NCI-H1436 treated with DMSO at 0.1 percent for 48 hours (cell line): ENCODE results near the gene PTPRN2.
"Not testable (repeated sequence)": the region's sequence is repeated elsewhere in the genome, so short reads cannot be mapped to it uniquely, and the experiment has no call there.

Experiments used
- DNase-seq: peaks from one replicate; lab custom pipeline; 2025; lab: John Stamatoyannopoulos, UW

The PTPRN2 gene

GRCh38 chr7:158443688-158444483 is 143.7 kb downstream of the PTPRN2 start:
- no peak for DNase-seq

- DNase-seq = no peak
Observed at GRCh38 chr7:158443014-158443687, 144.5 kb downstream of the PTPRN2 start.

DNA sequence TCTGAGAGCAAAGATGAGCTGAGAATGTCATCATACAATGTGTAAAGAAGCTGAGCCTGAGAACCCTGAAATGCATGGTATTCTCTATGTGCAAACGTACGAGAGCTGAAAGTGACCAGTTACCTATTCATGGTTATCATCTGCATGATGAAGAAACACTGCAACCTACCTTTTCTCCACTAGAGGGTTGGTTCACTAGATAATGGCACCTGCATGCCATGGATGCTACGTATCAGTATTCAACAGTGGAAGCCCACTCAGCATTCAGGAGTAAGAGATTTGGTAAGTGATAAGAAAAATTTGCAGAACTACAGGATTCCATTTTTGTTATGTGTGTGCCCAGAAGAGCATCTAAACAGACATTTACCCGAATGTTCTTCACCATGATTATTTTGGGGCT is 145.4 kb downstream of the PTPRN2 start:
- no peak for DNase-seq

GRCh38 chr7:158439035-158439434 is 148.6 kb downstream of the PTPRN2 start:
- no peak for DNase-seq

DNA sequence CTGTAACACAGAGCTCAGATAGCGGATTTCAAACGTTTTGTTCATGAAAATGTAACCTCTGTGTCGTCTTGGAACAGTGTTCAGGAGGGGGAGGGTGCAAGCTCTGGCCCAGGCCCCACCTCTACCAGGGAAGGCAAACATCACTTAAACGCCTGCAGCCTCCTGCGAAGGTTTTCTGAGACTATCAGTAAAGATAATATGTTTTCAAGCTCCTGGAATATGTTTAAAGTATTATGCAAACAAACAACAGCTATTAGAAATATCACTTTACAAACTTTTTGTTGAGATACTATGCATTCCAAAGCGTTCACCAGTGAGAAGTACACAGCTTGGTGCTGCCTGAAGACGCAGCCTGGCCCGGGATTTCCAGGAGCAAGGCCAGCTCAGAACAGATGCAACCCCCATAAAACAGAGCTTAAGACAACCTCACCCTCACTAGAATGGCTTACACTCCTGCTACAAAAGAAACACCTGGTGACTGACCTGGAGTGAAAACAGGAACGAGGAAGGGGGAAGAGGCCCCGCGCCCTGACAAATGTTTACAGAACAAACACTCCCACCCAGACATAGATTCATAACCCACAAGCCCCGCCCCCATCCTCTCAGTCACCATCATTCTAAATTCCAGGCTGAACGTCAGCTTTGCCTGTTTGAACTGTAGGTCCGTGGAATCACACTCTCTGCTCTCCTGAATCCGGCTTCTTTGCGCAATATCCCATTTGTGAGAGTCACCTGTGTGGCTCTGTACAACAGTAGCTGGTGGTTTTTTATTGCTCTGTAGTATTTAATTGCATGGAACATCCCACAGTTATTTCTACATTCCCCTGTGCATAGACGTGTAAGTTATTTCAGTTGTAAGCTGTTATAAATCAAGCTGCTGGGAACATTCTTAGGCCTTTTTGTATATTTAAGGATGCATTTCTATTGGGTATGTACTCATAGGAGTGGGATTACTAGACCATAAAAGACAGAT is 155.0 kb downstream of the PTPRN2 start:
- no peak for DNase-seq

GRCh38 chr7:158431941-158432347 is 155.7 kb downstream of the PTPRN2 start:
- no peak for DNase-seq

- no peak for DNase-seq
Observed at GRCh38 chr7:158431055-158431940, 156.3 kb downstream of the PTPRN2 start.

GRCh38 chr7:158430308-158431034 is 157.2 kb downstream of the PTPRN2 start:
- DNase-seq = no peak

GRCh38 chr7:158428837-158429753 is 158.5 kb downstream of the PTPRN2 start:
- DNase-seq = no peak

DNA sequence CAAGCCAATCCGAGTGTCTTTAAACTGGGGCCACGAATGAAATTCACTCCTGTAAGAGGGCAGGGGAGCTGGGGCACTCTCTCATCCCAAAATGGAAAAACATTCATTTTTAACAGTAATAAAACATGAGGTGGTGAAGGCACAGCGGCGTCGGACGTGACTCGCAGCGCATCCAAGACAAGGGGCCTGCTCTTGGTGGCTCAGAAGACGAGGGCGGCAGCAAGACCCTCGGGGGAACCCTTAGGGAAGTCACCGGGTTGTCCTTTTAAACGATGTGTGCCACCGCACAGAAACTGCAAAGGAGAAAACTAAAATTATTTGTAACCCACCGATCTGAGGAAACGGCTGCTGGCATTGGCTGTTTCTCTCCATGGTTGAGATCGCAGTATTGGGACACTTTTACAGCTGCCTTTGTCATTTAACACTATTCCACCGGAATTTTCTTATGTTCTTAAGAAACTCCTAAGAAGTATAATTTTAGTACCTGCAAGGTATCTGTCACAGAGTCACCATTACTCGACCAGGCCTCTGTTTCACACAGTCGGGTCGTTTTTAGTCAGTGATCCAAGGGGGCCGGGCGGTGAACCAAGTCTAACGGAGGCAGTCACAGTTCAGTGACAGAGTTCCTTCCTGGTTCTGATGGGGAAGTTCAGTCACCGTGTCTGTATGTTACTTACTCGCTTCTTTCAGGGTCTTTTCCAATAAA is 159.3 kb downstream of the PTPRN2 start:
- no peak for DNase-seq

DNA sequence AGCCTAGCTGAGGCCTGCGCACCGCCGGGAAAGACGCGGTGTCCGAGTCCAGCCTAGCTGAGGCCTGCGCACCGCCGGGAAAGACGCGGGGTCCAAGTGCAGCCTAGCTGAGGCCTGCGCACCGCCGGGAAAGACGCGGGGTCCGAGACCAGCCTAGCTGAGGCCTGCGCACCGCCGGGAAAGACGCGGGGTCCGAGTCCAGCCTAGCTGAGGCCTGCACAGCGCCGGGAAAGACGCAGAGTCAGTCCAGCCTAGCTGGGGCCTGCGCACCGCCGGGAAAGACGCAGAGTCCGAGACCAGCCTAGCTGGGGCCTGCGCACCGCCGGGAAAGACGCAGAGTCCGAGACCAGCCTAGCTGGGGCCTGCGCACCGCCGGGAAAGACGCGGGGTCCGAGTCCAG is 161.9 kb downstream of the PTPRN2 start:
- DNase-seq = not testable (repeated sequence)

- no peak for DNase-seq
Observed at GRCh38 chr7:158424531-158424930, 163.1 kb downstream of the PTPRN2 start.

- no peak for DNase-seq
Observed at GRCh38 chr7:158424011-158424410, 163.6 kb downstream of the PTPRN2 start.

DNA sequence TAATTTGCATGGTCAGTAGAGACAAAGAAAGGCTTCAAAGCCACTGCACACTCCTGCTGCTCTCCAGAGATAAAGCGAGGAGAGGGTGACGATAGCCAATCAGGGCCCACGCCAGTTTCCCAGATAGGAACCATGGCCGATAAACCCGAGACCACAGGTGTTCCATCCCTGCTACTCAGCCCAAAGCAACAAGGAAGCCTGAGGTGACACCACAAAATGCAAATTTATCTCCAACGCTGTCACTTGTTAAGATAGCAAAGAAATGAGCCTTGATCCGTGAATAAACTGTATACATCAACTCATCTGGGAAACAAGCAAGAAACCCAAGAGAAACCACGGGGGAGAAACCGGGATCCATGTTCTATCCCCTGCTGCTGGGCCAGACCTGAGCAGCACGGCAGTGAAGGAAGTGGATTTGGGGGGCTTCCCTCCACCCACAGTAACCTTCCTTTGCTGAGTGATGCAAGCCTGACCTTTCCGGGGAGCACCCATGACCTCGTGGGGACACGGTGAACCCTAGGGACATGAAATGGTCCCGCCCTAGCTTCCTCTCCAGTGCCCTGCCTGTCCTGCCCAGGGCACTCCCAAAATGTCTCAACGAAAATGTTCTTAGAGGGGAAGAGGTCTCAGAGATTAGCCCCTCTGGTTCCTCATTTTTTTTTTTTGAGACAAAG is 164.6 kb downstream of the PTPRN2 start:
- DNase-seq = no peak

GRCh38 chr7:158422196-158422886 is 165.3 kb downstream of the PTPRN2 start:
- DNase-seq = no peak

- no peak for DNase-seq
Observed at GRCh38 chr7:158421361-158421760, 166.3 kb downstream of the PTPRN2 start.

DNA sequence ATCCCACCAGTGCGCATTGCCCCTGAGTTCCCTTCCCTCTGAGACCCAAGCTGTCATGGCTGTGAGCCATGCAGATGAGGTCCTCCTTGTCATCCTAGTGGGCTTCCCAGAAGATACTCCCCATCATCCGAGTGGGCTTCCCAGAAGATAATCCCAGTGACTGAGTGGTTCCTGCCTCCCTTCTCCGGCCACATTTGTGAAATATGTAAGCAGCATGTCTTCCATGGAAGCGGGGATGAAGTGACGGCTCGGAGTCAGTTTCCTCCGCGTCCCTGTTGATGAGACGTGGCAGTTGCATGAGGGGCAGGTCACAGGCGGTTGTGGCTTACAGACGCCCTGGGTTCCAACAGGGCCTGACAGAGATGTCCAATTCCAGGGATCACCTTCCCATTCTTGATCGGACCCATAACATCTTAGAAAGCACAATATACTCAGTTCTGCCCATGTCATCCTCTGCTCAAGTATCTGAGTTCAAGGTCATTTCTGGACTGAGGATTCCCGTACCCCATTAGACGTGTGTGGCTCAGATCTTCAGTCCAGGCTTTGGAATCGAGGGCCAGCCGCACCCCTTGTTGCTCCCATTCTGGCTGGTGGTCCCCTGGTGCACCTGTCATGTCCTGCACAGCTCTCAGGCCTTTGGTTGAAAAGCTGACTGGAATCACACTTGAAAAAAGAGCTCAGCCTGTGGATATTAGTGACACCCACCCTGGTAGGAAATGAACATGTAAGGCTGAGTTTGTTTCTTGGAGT is 166.9 kb downstream of the PTPRN2 start:
- no peak for DNase-seq
